Stomach (tissue), 9 donors: Measurements from ENCODE around the gene NT5C. TPM values are rescaled to one million over a fixed set of nuclear protein-coding genes. Genes with fewer than 3 reads are reported as not detected.
"Not testable (repeated sequence)": the region's sequence is repeated elsewhere in the genome, so short reads cannot be mapped to it uniquely, and the experiment has no call there.

Experiments
- DNase-seq, 2 donors: peaks; one replicate each; pipeline versions ENCODE4 v3.0.0 to v3.0.0-alpha.2; 2013 to 2019
- H3K27ac ChIP-seq, 5 donors: fragments of 200-600 bp in 4 of 5; sonication (generic) in 4 of 5; one replicate each; pipeline ENCODE4 v1.5.1; 2013 to 2019; ENCODE audit warnings: mild to moderate bottlenecking in 1 of 5, moderate library complexity in 1 of 5
- H3K27me3 ChIP-seq, 3 donors: fragments of 200-600 bp; sonication (generic); one replicate each; pipeline ENCODE4 v1.5.1; 2017 to 2019; ENCODE audit warnings: mixed run types in 1 of 3
- H3K36me3 ChIP-seq, 4 donors: fragments of 200-600 bp; sonication (generic); 1 replicate in 3 of 4; 2 replicates in 1 of 4; pipeline ENCODE4 v1.5.1; 2016 to 2019
- H3K4me1 ChIP-seq, 4 donors: fragments of 200-600 bp; sonication (generic); one replicate each; pipeline ENCODE4 v1.5.1; 2016 to 2019
- H3K4me3 ChIP-seq, 4 donors: fragments of 200-600 bp; sonication (generic) in 3 of 4; one replicate each; pipeline ENCODE4 v1.5.1; 2016 to 2019; ENCODE audit warnings: mild to moderate bottlenecking in 1 of 4
- H3K9me3 ChIP-seq, 4 donors: fragments of 200-600 bp; sonication (generic); one replicate each; pipeline ENCODE4 v1.5.1; 2016 to 2019
- CTCF ChIP-seq, 7 experiments: fragments of 450-650 bp in 4 of 7; fragments of 200-600 bp in 3 of 7; sonication (generic) in 3 of 7; IDR thresholded peaks; one replicate each; pipeline ENCODE4 v1.5.1; 2016 to 2019; ENCODE audit warnings: antibody characterized with exemption in 7 of 7, control low read depth in 2 of 7, mild to moderate bottlenecking in 1 of 7
- EP300 ChIP-seq: sonication (generic); formaldehyde crosslinking; IDR thresholded peaks from one replicate; pipeline ENCODE4 v1.6.1; 2017; ENCODE audit warnings: antibody characterized with exemption
- POLR2A ChIP-seq, 4 donors: fragments of 450-650 bp; IDR thresholded peaks; one replicate each; pipeline ENCODE4 v1.6.1; 2016; ENCODE audit warnings: antibody characterized with exemption in 4 of 4, control low read depth in 2 of 4, mild to moderate bottlenecking in 1 of 4, moderate library complexity in 1 of 4
- POLR2AphosphoS5 ChIP-seq, 3 donors: sonication (generic); formaldehyde crosslinking; IDR thresholded peaks; one replicate each; pipeline ENCODE4 v1.6.1; 2016; ENCODE audit warnings: antibody characterized with exemption in 3 of 3
- WGBS, 5 donors: extraction: QIAGEN DNeasy Blood & Tissue Kit in 3 of 5; methylation state at CpG; one replicate each; pipeline versions ENCODE4 v1.1.5 to v1.1.7; 2013 to 2018; 5-methylcytosine and 5-hydroxymethylcytosine counted together
- intact Hi-C: fragments of 100-400 bp; cut with DNase I; formaldehyde crosslinking; loops from one replicate; pipeline ENCODE4 v1.15.1; 2023; ENCODE audit warnings: low total_unique reads
- polyA plus RNA-seq, 3 donors: library from polyadenylated mRNA; stranded (reverse); fragments of 200-250 nt; gene quantifications; one replicate each; pipeline ENCODE4 v1.2.3, GENCODE V29; 2013
- total RNA-seq, 5 donors: library from RNA; depleted of rRNA; stranded (reverse); fragments of >200 nt; gene quantifications; one replicate each; pipeline versions ENCODE4 v1.1.0 to v1.2.3, GENCODE V29; 2014 to 2016
- donor health status: healthy with polysubstance abuse.
- donor health status: Bipolar disorder and iron deficiency.
- donor health status: healthy.

NT5C gene
- total and polyA plus RNA-seq, 8 donors, result 24.1 to 472 (median 119) TPM

- Histone ChIP-seq H3K27ac (peak overlapping the region in 1 of 5 donors; percentile 20), H3K4me1 (peaks cover 0 to 24% (median 3%) of the 10 kb centered on the region in 4 donors), H3K4me3 (no peak overlapping the region), H3K27me3 (no peaks in the 10 kb centered on the region), H3K36me3 (peaks cover 14 to 51% (median 24%) of the 10 kb centered on the region in 4 donors), H3K9me3 (no peaks in the 10 kb centered on the region)
- 59 to 82% (median 72%) methylated on average over 5 of the region's 5 CpGs for WGBS, 5 donors
- no peak for DNase-seq
- intact Hi-C loops, result no loop called here
- TF ChIP-seq POLR2A (IDR thresholded peaks at IDR 0.05), result no peak
- no peak for TF ChIP-seq CTCF (IDR thresholded peaks at IDR 0.05)
- no peak for TF ChIP-seq POLR2AphosphoS5 (IDR thresholded peaks at IDR 0.05)
- TF ChIP-seq EP300, result no peak
Measured at GRCh38 chr17:75138519-75138918, 7.0 kb upstream of the NT5C start.

GRCh38 chr17:75137762-75138161 lies 6.2 kb upstream of the NT5C start:
- H3K9me3 ChIP-seq, H3K27me3 ChIP-seq, DNase-seq, intact Hi-C loops, H3K27ac ChIP-seq, H3K4me3 ChIP-seq: not testable (repeated sequence)
- peaks cover 0 to 27% (median 3%) of the 10 kb centered on the region in 4 donors for H3K4me1 ChIP-seq
- 93 to 97% (median 94%) methylated on average over 9 of the region's 9 CpGs for WGBS, 5 donors
- H3K36me3 ChIP-seq, result peaks cover 14 to 44% (median 22%) of the 10 kb centered on the region in 4 donors

- 85 to 92% (median 90%) methylated on average over 8 of the region's 8 CpGs for WGBS, 5 donors
- Histone ChIP-seq H3K27me3 (no peaks in the 10 kb centered on the region), H3K4me1 (peaks cover under 1 to 32% (median 16%) of the 10 kb centered on the region in 4 donors), H3K9me3 (no peaks in the 10 kb centered on the region), H3K36me3 (peaks cover 7 to 28% (median 11%) of the 10 kb centered on the region in 4 donors), H3K27ac (no peak overlapping the region), H3K4me3 (no peak overlapping the region)
- intact Hi-C loops, result no loop called here
- DNase-seq, result no peak
- TF ChIP-seq POLR2A (IDR thresholded peaks at IDR 0.05) (no peak), CTCF (IDR thresholded peaks at IDR 0.05) (no peak), EP300 (no peak), POLR2AphosphoS5 (IDR thresholded peaks at IDR 0.05) (no peak)
Measured at GRCh38 chr17:75135946-75136345, 4.4 kb upstream of the NT5C start.

GRCh38 chr17:75135452-75135851 lies 3.9 kb upstream of the NT5C start:
- intact Hi-C loops, result no loop called here
- peaks cover 6 to 23% (median 8%) of the 10 kb centered on the region in 4 donors for H3K36me3 ChIP-seq
- TF ChIP-seq CTCF (IDR thresholded peaks at IDR 0.05), result no peak
- no peak for TF ChIP-seq POLR2A (IDR thresholded peaks at IDR 0.05)
- TF ChIP-seq POLR2AphosphoS5 (IDR thresholded peaks at IDR 0.05), result no peak
- TF ChIP-seq EP300, result no peak
- no peaks in the 10 kb centered on the region for H3K27me3 ChIP-seq
- peaks cover 5 to 33% (median 21%) of the 10 kb centered on the region in 4 donors for H3K4me1 ChIP-seq
- WGBS, 5 donors, result 78 to 95% (median 89%) methylated on average over 5 of the region's 5 CpGs
- H3K9me3 ChIP-seq, result no peaks in the 10 kb centered on the region
- no peak overlapping the region for H3K27ac ChIP-seq
- DNase-seq, result no peak
- H3K4me3 ChIP-seq, result no peak overlapping the region

GRCh38 chr17:75133607-75134347 lies 2.2 kb upstream of the NT5C start:
- H3K4me3 ChIP-seq, H3K27me3 ChIP-seq, intact Hi-C loops, H3K9me3 ChIP-seq, H3K27ac ChIP-seq: not testable (repeated sequence)
- H3K36me3 ChIP-seq, result peaks cover 17 to 29% (median 23%) of the 10 kb centered on the region in 4 donors
- peak in 1 of 2 donors; percentile 55 for DNase-seq
- WGBS, 5 donors, result 74 to 88% (median 82%) methylated on average over 14 of the region's 14 CpGs
- peaks cover 9 to 35% (median 31%) of the 10 kb centered on the region in 4 donors for H3K4me1 ChIP-seq
